Ovary (tissue), 3 donors: ENCODE results near the gene POC1A.

Source experiments
- CTCF ChIP-seq, 3 donors: fragments of 450-650 bp in 2 of 3; fragments of 200-600 bp in 1 of 3; IDR thresholded peaks; one replicate each; pipeline versions ENCODE4 v1.5.1 to v1.8.0; 2016 to 2022; ENCODE audit warnings: antibody characterized with exemption in 3 of 3, mild to moderate bottlenecking in 1 of 3
- EP300 ChIP-seq: sonication (generic); formaldehyde crosslinking; IDR thresholded peaks from one replicate; pipeline ENCODE4 v1.6.1; 2017; ENCODE audit warnings: antibody characterized with exemption
- POLR2A ChIP-seq: fragments of 450-650 bp; IDR thresholded peaks from one replicate; pipeline ENCODE4 v1.6.1; 2017; ENCODE audit warnings: antibody characterized with exemption, mild to moderate bottlenecking, moderate library complexity
- donor health status: DM: no; HTN: no; CAD: no.

- TF ChIP-seq POLR2A (no peak), CTCF (IDR thresholded peaks at IDR 0.05) (no peak), EP300 (no peak)
Observed at GRCh38 chr3:52149726-52150125, 4.5 kb downstream of the POC1A start.
